K562 (cell line): Measurements from ENCODE around the gene GALM. TPM values are rescaled to one million over a fixed set of nuclear protein-coding genes. Genes with fewer than 3 reads are reported as not detected.
A peak's percentile ranks its signal among the peaks of the same experiment; 100 is the strongest.

Experiments used
- ATAC-seq: fragments of 200-7000 bp; cut with Tn5 transposase; 3 replicates; pipeline ENCODE4 v1.9.1; 2020; ENCODE audit warnings: moderate library complexity
- BruUV-seq: library from RNA; stranded (reverse); fragments of 400-500 nt; replicated peaks from 2 replicates; lab custom pipeline; 2021; lab: Mats Ljungman, UMichigan
- CTCF ChIA-PET: fragments of 300-600 bp; formaldehyde crosslinking; extraction: SDS; loops from one replicate; lab custom pipeline; 2021; ENCODE audit warnings: low intra/inter-chr PET ratio; lab: Yijun Ruan, JAX
- POLR2A ChIA-PET: fragments of 300-600, 350-650 bp; sonication (Branson Sonifier 250); formaldehyde crosslinking; extraction: SDS; loops from one replicate; lab custom pipeline; 2021; ENCODE audit warnings: antibody characterized with exemption, inconsistent platforms; lab: Yijun Ruan, JAX
- DNase-seq, 4 experiments: peaks; one replicate each; pipeline versions ENCODE4 v3.0.0 to v3.0.0-alpha.2; 2011 to 2018; ENCODE audit warnings: low spot score in 3 of 4, mixed read lengths in 3 of 4; ENCODE audit errors: extremely low read depth in 1 of 4
- FAIRE-seq: peaks from 2 replicates; lab custom pipeline; 2011; peaks lifted over from hg19 to GRCh38; lab: Jason Lieb, UNC
- H2AFZ ChIP-seq: 2 replicates; pipeline ENCODE4 v1.6.0; 2011; ENCODE audit warnings: low read depth, low read length, control low read depth, inconsistent platforms
- H3K27ac ChIP-seq: fragments of 200-600 bp; 3 replicates; pipeline ENCODE4 v1.8.0; 2011; ENCODE audit warnings: low read depth, mild to moderate bottlenecking, control low read depth, inconsistent platforms, low read length, moderate library complexity, mixed read lengths; ENCODE audit errors: extremely low read depth
- H3K27me3 ChIP-seq, 2 experiments: fragments of 300-600 bp in 1 of 2; 2 replicates in 1 of 2; 3 replicates in 1 of 2; pipeline versions ENCODE4 v1.6.0 to v1.8.0; 2011; ENCODE audit warnings: inconsistent platforms in 2 of 2, low read length in 2 of 2, mild to moderate bottlenecking in 1 of 2, mixed read lengths in 1 of 2, moderate library complexity in 1 of 2; ENCODE audit not compliant: control insufficient read depth in 2 of 2, insufficient read depth in 2 of 2
- H3K36me3 ChIP-seq: fragments of 300-600 bp; 3 replicates; pipeline ENCODE4 v1.8.0; 2011; ENCODE audit warnings: mild to moderate bottlenecking, low read length, inconsistent platforms; ENCODE audit not compliant: control insufficient read depth, insufficient read depth
- H3K4me1 ChIP-seq, 2 experiments: fragments of 200-600 bp in 1 of 2; replicated peaks in 1 of 2; 2 replicates in 1 of 2; 3 replicates in 1 of 2; pipeline versions ENCODE4 v1.5.1 to v1.8.0; 2011; ENCODE audit warnings: inconsistent platforms in 2 of 2, low read length in 2 of 2, mild to moderate bottlenecking in 1 of 2, mixed read lengths in 1 of 2, moderate library complexity in 1 of 2; ENCODE audit not compliant: control insufficient read depth in 2 of 2, insufficient read depth in 2 of 2
- H3K4me2 ChIP-seq: 2 replicates; pipeline ENCODE4 v1.6.1; 2011; ENCODE audit warnings: low read length, control low read depth, inconsistent platforms, mixed read lengths; ENCODE audit not compliant: insufficient read depth
- H3K4me3 ChIP-seq: fragments of 200-600 bp; sonication (generic), shearing (Covaris generic); 2 replicates; pipeline ENCODE4 v1.5.1; 2016; ENCODE audit warnings: control low read depth, inconsistent platforms
- H3K79me2 ChIP-seq: fragments of 200-600 bp; 3 replicates; pipeline ENCODE4 v1.8.0; 2011; ENCODE audit warnings: low read length, inconsistent platforms; ENCODE audit not compliant: control insufficient read depth, insufficient read depth
- H3K9ac ChIP-seq, 2 experiments: 2 replicates each; pipeline versions ENCODE4 v1.6.0 to v1.6.1; 2011; ENCODE audit warnings: low read depth in 2 of 2, low read length in 2 of 2, control low read depth in 1 of 2, inconsistent platforms in 1 of 2, mild to moderate bottlenecking in 1 of 2, mixed read lengths in 1 of 2; ENCODE audit not compliant: insufficient read depth in 1 of 2
- H3K9me1 ChIP-seq: one replicate; pipeline ENCODE4 v1.6.0; 2011; ENCODE audit warnings: inconsistent platforms, mild to moderate bottlenecking, low read length, moderate library complexity; ENCODE audit not compliant: control insufficient read depth, insufficient read depth
- H3K9me3 ChIP-seq: replicated peaks from 2 replicates; pipeline ENCODE4 v1.5.1; 2011; ENCODE audit warnings: low read depth, low read length, inconsistent platforms; ENCODE audit not compliant: control insufficient read depth, insufficient read depth
- H4K20me1 ChIP-seq: replicated peaks from 2 replicates; pipeline ENCODE4 v1.6.1; 2011; ENCODE audit warnings: low read length, inconsistent platforms, mixed read lengths; ENCODE audit not compliant: control insufficient read depth, insufficient read depth
- CREM ChIP-seq: IDR thresholded peaks from 2 replicates; pipeline ENCODE4 v1.6.1; 2014; ENCODE audit warnings: antibody characterized with exemption, low read depth
- ELF1 ChIP-seq: fragments of 200-800 bp; sonication (Bioruptor generic); IDR thresholded peaks from 2 replicates; pipeline ENCODE4 v1.6.1; 2016; ENCODE audit warnings: missing genetic modification characterization, missing compliant biosample characterization
- ESRRA ChIP-seq: fragments of 450-650 bp; IDR thresholded peaks from 2 replicates; pipeline ENCODE4 v1.6.1; 2014; ENCODE audit warnings: low read depth, mild to moderate bottlenecking, moderate library complexity, borderline replicate concordance
- HDGF ChIP-seq: fragments of 450-650 bp; IDR thresholded peaks from 2 replicates; pipeline ENCODE4 v1.6.1; 2016
- KDM1A ChIP-seq, 2 experiments: fragments of 450-650 bp; IDR thresholded peaks; 2 replicates each; pipeline ENCODE4 v1.6.1; 2016; ENCODE audit warnings: mild to moderate bottlenecking in 2 of 2
- L3MBTL2 ChIP-seq: fragments of 450-650 bp; IDR thresholded peaks from 2 replicates; pipeline ENCODE4 v1.6.1; 2016; ENCODE audit warnings: mild to moderate bottlenecking, moderate library complexity
- LEF1 ChIP-seq: fragments of 450-650 bp; IDR thresholded peaks from 2 replicates; pipeline ENCODE4 v1.6.1; 2016; ENCODE audit warnings: mild to moderate bottlenecking
- NFYB ChIP-seq: IDR thresholded peaks from 2 replicates; pipeline ENCODE4 v1.6.1; 2011; ENCODE audit warnings: mild to moderate bottlenecking, moderate library complexity; ENCODE audit not compliant: insufficient read length; ENCODE audit errors: extremely low read depth
- NR2F6 ChIP-seq: fragments of 450-650 bp; formaldehyde crosslinking; IDR thresholded peaks from 2 replicates; pipeline ENCODE4 v1.4.0; 2020; ENCODE audit warnings: mild to moderate bottlenecking
- NRF1 ChIP-seq, 2 experiments: fragments of 450-650 bp; IDR thresholded peaks in 1 of 2; conservative IDR thresholded peaks in 1 of 2; 2 replicates each; pipeline ENCODE4 v1.6.1; 2014; ENCODE audit warnings: mild to moderate bottlenecking in 2 of 2
- RFX5 ChIP-seq: IDR thresholded peaks from 2 replicates; pipeline ENCODE4 v1.6.1; 2011; ENCODE audit warnings: low read depth, mild to moderate bottlenecking, improper control_type of control experiment, low read length
- TBP ChIP-seq: optimal IDR thresholded peaks from 2 replicates; pipeline ENCODE3; 2011; ENCODE audit warnings: low read depth, low read length, improper control_type of control experiment
- ZNF12 ChIP-seq: sonication (generic); formaldehyde crosslinking; IDR thresholded peaks from 2 replicates; pipeline ENCODE4 v1.4.0; 2020; ENCODE audit warnings: mild to moderate bottlenecking, missing genetic modification reagents
- ZNF354B ChIP-seq: fragments of 250-450 bp; sonication (Bioruptor Pico); IDR thresholded peaks from 2 replicates; pipeline ENCODE4 v1.4.0; 2020
- ZNF584 ChIP-seq: fragments of 200-800 bp; sonication (Bioruptor generic); IDR thresholded peaks from 2 replicates; pipeline ENCODE4 v1.6.1; 2016; ENCODE audit warnings: low read depth, mild to moderate bottlenecking, missing genetic modification characterization, missing compliant biosample characterization
- ZNF696 ChIP-seq: fragments of 250-450 bp; sonication (Bioruptor Pico); conservative IDR thresholded peaks from 2 replicates; pipeline ENCODE4 v1.4.0; 2020; ENCODE audit warnings: mild to moderate bottlenecking, moderate library complexity
- WGBS: fragments of 100-300 bp; shearing (Covaris generic); methylation state at CpG from one replicate; pipeline ENCODE4 v1.1.6; 2016; ENCODE audit warnings: low coverage, mixed read lengths; ENCODE audit not compliant: insufficient coverage; ENCODE audit errors: missing lambda C conversion rate; 5-methylcytosine and 5-hydroxymethylcytosine counted together
- in situ Hi-C: fragments of 300-500 bp; cut with MboI; formaldehyde crosslinking; loops from 4 replicates; pipeline ENCODE4 v1.15.0; 2018; ENCODE audit warnings: inconsistent platforms, mixed read lengths
- intact Hi-C: fragments of 100-400 bp; cut with micrococcal nuclease; formaldehyde crosslinking; loops from 2 replicates; pipeline ENCODE4 v1.14.2; 2022
- polyA plus RNA-seq, 8 experiments: library from polyadenylated mRNA; depleted of rRNA in 4 of 8; stranded (reverse) in 5 of 8; unstranded in 3 of 8; fragments of >200 nt; fragmentation: Nextera tagmentation in 2 of 8; fragmentation: Illumina TruSeq in 1 of 8; extraction: Ambion mirVana in 2 of 8; extraction: Trizol in 1 of 8; gene quantifications; 2 replicates each; pipeline versions ENCODE4 v1.2.1 to v1.2.3, GENCODE V29; 2011 to 2014; ENCODE audit warnings: inconsistent platforms in 1 of 8, missing spikeins in 1 of 8
- total RNA-seq, 7 experiments: library from RNA; depleted of rRNA in 6 of 7; stranded (reverse); fragments of >200 nt in 6 of 7; fragmentation: Illumina TruSeq in 2 of 7; extraction: Trizol in 2 of 7; gene quantifications; 2 replicates each; pipeline versions ENCODE4 v1.2.1 to v1.2.3, GENCODE V29; 2011 to 2021; ENCODE audit warnings: low replicate concordance in 1 of 7
- TF ChIP-seq, protein P1 (sequence below): fragments of 450-650 bp; IDR thresholded peaks from 2 replicates; pipeline ENCODE4 v1.6.1; 2017; ENCODE audit warnings: mild to moderate bottlenecking, moderate library complexity
- TF ChIP-seq, protein P2 (sequence below): sonication (generic); formaldehyde crosslinking; IDR thresholded peaks from 2 replicates; pipeline ENCODE4 v1.8.1; 2022; ENCODE audit warnings: missing genetic modification reagents
- TF ChIP-seq, protein P3 (sequence below): fragments of 200-800 bp; sonication (Bioruptor generic); IDR thresholded peaks from 2 replicates; pipeline ENCODE4 v1.6.1; 2017; ENCODE audit warnings: missing genetic modification characterization, missing compliant biosample characterization

The GALM gene
- total and polyA plus RNA-seq, 9 of the 15 experiments (the other 6 are each of a cell fraction or from before 2014, with no cell fraction given), result 22.1 to 51.7 (median 27.9) TPM

DNA sequence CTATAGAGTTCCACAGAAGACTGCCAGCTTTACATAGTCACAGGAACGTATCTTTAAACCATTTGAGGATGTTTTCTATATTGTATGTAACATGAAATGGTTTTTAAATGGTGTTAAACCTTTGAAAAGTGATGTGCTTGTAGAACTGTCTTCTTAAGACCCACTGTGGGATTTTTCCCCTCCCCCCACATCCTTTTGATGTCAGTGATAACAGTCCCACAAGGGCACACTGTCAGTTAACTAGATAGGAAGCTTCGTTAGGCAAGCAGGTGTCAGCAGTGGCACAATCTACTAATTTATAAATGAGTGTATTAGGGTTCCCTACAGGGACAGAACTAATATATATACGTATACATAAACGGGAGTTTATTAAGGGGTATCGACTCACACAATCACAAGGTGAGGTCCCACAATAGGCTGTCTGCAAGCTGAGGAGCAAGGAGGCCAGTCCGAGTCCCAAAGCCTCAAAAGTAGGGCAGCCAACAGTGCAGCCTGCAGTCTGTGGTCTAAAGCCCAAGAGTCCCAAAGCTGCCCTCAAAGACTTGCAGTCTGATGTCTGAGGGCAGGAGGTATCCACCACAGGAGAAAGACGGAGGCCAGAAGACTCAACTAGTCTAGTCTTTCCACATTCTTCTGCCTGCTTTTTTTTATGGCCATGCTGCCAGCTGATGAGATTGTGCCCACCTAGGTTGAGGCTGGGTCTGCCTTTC is 39.4 kb upstream of the GALM start:
- no peak overlapping the region; the same call in 1 of the 2 replicates for H3K4me2 ChIP-seq
- H3K27me3 ChIP-seq, result no peaks in the 10 kb centered on the region
- H3K36me3 ChIP-seq, result no peaks in the 10 kb centered on the region
- peak; percentile 10; the same call in 1 of the 3 replicates for ATAC-seq
- H4K20me1 ChIP-seq, result no peaks in the 10 kb centered on the region
- H3K9me1 ChIP-seq, result no peaks in the 10 kb centered on the region
- H2AFZ ChIP-seq, result peak overlapping the region; percentile 46
- CTCF ChIA-PET, result no interaction called here
- in situ Hi-C loops (no loop called here), intact Hi-C loops (no loop called here)
- peaks cover 0 to 23% of the 10 kb centered on the region in 2 experiments; a peak in 3 of 5 replicates for H3K4me1 ChIP-seq
- no peak overlapping the region for H3K27ac ChIP-seq
- DNase-seq, result no peak
- no TSS peak for BruUV-seq
- WGBS, result 44% methylated on average over 7 of the region's 7 CpGs
- no peak overlapping the region for H3K4me3 ChIP-seq
- no peaks in the 10 kb centered on the region for H3K79me2 ChIP-seq
- POLR2A ChIA-PET, result interaction anchor here (0.6 to 2.0 kb wide), 6 partner anchors 8 to 470 kb away, joined by 3 to 6 read pairs (median 4); partner anchors contain the start of genes HNRNPLL and SRSF7
- FAIRE-seq, result no peak
- H3K9me3 ChIP-seq, result no peaks in the 10 kb centered on the region
- no peak overlapping the region; a peak in 1 of 4 replicates for H3K9ac ChIP-seq
- TF ChIP-seq CREM (no peak), RFX5 (no peak), ESRRA (peak; percentile 53; the same call in 1 of the 2 replicates), KDM1A (IDR thresholded peaks at IDR 0.05) (no peak), ZNF12 (CRISPR knock-in tag) (no peak), ZNF696 (no peak), NFYB (no peak), ELF1 (no peak), LEF1 (peak; percentile 80; the same call in 1 of the 2 replicates), TBP (no peak), L3MBTL2 (peak; percentile 26; the same call in 1 of the 2 replicates), ZNF354B (CRISPR knock-in tag) (no peak), NR2F6 (CRISPR knock-in tag) (no peak), ZNF584 (CRISPR knock-in tag) (no peak), HDGF (no peak), NRF1 (conservative IDR thresholded peaks at IDR 0.05 in 1 of 2, IDR thresholded peaks at IDR 0.05 in 1 of 2) (no peak)
- TF ChIP-seq, protein P1, sequence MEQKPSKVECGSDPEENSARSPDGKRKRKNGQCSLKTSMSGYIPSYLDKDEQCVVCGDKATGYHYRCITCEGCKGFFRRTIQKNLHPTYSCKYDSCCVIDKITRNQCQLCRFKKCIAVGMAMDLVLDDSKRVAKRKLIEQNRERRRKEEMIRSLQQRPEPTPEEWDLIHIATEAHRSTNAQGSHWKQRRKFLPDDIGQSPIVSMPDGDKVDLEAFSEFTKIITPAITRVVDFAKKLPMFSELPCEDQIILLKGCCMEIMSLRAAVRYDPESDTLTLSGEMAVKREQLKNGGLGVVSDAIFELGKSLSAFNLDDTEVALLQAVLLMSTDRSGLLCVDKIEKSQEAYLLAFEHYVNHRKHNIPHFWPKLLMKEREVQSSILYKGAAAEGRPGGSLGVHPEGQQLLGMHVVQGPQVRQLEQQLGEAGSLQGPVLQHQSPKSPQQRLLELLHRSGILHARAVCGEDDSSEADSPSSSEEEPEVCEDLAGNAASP, result no peak
- TF ChIP-seq, protein P2, sequence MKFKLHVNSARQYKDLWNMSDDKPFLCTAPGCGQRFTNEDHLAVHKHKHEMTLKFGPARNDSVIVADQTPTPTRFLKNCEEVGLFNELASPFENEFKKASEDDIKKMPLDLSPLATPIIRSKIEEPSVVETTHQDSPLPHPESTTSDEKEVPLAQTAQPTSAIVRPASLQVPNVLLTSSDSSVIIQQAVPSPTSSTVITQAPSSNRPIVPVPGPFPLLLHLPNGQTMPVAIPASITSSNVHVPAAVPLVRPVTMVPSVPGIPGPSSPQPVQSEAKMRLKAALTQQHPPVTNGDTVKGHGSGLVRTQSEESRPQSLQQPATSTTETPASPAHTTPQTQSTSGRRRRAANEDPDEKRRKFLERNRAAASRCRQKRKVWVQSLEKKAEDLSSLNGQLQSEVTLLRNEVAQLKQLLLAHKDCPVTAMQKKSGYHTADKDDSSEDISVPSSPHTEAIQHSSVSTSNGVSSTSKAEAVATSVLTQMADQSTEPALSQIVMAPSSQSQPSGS (CRISPR knock-in tag), result no peak
- TF ChIP-seq, protein P3, sequence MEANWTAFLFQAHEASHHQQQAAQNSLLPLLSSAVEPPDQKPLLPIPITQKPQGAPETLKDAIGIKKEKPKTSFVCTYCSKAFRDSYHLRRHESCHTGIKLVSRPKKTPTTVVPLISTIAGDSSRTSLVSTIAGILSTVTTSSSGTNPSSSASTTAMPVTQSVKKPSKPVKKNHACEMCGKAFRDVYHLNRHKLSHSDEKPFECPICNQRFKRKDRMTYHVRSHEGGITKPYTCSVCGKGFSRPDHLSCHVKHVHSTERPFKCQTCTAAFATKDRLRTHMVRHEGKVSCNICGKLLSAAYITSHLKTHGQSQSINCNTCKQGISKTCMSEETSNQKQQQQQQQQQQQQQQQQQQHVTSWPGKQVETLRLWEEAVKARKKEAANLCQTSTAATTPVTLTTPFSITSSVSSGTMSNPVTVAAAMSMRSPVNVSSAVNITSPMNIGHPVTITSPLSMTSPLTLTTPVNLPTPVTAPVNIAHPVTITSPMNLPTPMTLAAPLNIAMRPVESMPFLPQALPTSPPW (CRISPR knock-in tag), result peak; percentile 57; the same call in 1 of the 2 replicates
